Pancreas (tissue), 10 donors: ENCODE measurements around the gene GPX4. TPM values are rescaled to one million over a fixed set of nuclear protein-coding genes. Genes with fewer than 3 reads are reported as not detected.

Source experiments
- ATAC-seq, 4 donors: fragments of 200-7000 bp; cut with Tn5 transposase; one replicate each; pipeline versions ENCODE4 v1.8.0 to v1.9.1; 2020; ENCODE audit warnings: mild to moderate bottlenecking in 4 of 4, moderate library complexity in 4 of 4
- DNase-seq, 6 donors: peaks; one replicate each; pipeline ENCODE4 v3.0.0-alpha.2; 2020
- FAIRE-seq: peaks from 2 replicates; lab custom pipeline; 2012; peaks lifted over from hg19 to GRCh38; lab: Jason Lieb, UNC
- H3K27ac ChIP-seq, 4 donors: fragments of 200-600 bp; sonication (generic); 1 replicate in 3 of 4; 2 replicates in 1 of 4; pipeline versions ENCODE4 v1.5.0 to v1.8.0; 2020
- H3K27me3 ChIP-seq, 4 donors: fragments of 200-600 bp; one replicate each; pipeline ENCODE4 v1.8.0; 2021
- H3K36me3 ChIP-seq, 3 donors: fragments of 200-600 bp; sonication (generic) in 1 of 3; one replicate each; pipeline versions ENCODE4 v1.5.0 to v1.8.0; 2020 to 2021
- H3K4me1 ChIP-seq, 3 donors: fragments of 200-600 bp; one replicate each; pipeline ENCODE4 v1.8.0; 2021
- H3K4me3 ChIP-seq, 4 donors: fragments of 200-600 bp; sonication (generic) in 2 of 4; one replicate each; pipeline versions ENCODE4 v1.5.0 to v1.8.0; 2020 to 2021
- H3K9me3 ChIP-seq, 4 donors: fragments of 200-600 bp; one replicate each; pipeline ENCODE4 v1.8.0; 2021
- WGBS, 2 donors: extraction: QIAGEN DNeasy Blood & Tissue Kit; methylation state at CpG; one replicate each; pipeline ENCODE4 v1.1.7; 2013; 5-methylcytosine and 5-hydroxymethylcytosine counted together
- intact Hi-C, 3 donors: fragments of 100-400 bp; cut with DNase I; formaldehyde crosslinking; loops; one replicate each; pipeline versions ENCODE4 v1.11.1 to v1.14.2; 2022
- polyA plus RNA-seq, 2 donors: library from polyadenylated mRNA; stranded (reverse); fragments of 200-250 nt; gene quantifications; one replicate each; pipeline ENCODE4 v1.2.3, GENCODE V29; 2013
- total RNA-seq, 6 donors: library from RNA; stranded (reverse); fragmentation: NEBNext Ultra II Directional in 4 of 6; extraction: Animal tissue kit (Norgen Biotek cat#: 25700) in 4 of 6; gene quantifications; one replicate each; pipeline versions ENCODE4 v1.2.1 to v1.2.4, GENCODE V29; 2021 to 2023
- TF ChIP-seq, protein P1 (sequence below), 4 donors: fragments of 200-600 bp; sonication (generic) in 3 of 4; IDR thresholded peaks; one replicate each; pipeline versions ENCODE4 v1.5.0 to v1.8.0; 2021; ENCODE audit warnings: antibody characterized with exemption in 4 of 4
- donor health status: healthy with polysubstance abuse.
- donor health status: DM: no; HTN: no; CAD: no; lungs with moderate emphysema.
- donor health status: DM: no; HTN: no; CAD: no.
- donor health status: control.
- donor health status: control.
- donor health status: Bipolar disorder and iron deficiency.
- donor health status: DM: yes; HTN: yes; CAD: no.
- donor health status: DM: no; HTN: no; CAD: no.
- donor health status: DM: no; HTN: no; CAD: no.
- donor health status: DM: yes; HTN: yes; CAD: no.

The GPX4 gene
- total and polyA plus RNA-seq, 8 donors, result 48.8 to 290 (median 76.8) TPM

GRCh38 chr19:1073063-1073955 is 30.5 kb upstream of the GPX4 start:
- WGBS, 2 donors, result 81 to 89% methylated on average over 30 of the region's 30 CpGs
- Histone ChIP-seq H3K27me3 (peaks cover 0 to 24% (median 0%) of the 10 kb centered on the region in 4 donors), H3K9me3 (no peaks in the 10 kb centered on the region), H3K36me3 (no peaks in the 10 kb centered on the region), H3K4me3 (no peak overlapping the region), H3K27ac (no peak overlapping the region), H3K4me1 (peaks cover 0 to 10% (median 0%) of the 10 kb centered on the region in 3 donors)
- intact Hi-C loops, result no loop called here
- TF ChIP-seq, protein P1, sequence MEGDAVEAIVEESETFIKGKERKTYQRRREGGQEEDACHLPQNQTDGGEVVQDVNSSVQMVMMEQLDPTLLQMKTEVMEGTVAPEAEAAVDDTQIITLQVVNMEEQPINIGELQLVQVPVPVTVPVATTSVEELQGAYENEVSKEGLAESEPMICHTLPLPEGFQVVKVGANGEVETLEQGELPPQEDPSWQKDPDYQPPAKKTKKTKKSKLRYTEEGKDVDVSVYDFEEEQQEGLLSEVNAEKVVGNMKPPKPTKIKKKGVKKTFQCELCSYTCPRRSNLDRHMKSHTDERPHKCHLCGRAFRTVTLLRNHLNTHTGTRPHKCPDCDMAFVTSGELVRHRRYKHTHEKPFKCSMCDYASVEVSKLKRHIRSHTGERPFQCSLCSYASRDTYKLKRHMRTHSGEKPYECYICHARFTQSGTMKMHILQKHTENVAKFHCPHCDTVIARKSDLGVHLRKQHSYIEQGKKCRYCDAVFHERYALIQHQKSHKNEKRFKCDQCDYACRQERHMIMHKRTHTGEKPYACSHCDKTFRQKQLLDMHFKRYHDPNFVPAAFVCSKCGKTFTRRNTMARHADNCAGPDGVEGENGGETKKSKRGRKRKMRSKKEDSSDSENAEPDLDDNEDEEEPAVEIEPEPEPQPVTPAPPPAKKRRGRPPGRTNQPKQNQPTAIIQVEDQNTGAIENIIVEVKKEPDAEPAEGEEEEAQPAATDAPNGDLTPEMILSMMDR (IDR thresholded peaks at IDR 0.05), result no peak
- DNase-seq, result peak in 2 of 6 donors; percentile 55 to 78
- no peak for ATAC-seq
- FAIRE-seq, result no peak

DNA sequence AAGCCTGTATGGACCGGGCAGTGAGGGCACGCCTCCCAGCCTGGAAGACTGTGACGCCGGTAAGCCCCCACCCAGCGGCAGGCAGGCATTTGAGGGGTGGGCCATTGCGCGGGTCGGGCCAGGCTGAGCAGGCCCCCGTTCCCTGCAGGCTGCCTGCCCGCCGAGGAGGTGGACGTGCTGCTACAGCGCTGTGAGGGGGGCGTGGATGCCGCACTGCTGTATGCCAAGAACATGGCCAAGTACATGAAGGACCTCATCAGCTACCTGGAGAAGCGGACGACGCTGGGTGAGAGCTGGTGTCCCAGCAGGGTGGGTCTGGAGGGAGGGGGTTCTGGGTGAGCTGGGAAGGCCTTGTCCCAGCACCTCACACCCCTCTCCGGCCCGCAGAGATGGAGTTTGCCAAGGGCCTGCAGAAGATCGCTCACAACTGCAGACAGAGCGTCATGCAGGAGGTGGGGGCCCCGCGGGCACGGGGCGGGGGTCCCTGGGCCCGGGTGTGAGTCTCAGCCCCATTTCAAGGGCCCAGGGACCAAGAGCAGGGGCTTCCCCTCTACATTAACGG is 29.8 kb upstream of the GPX4 start:
- Histone ChIP-seq H3K36me3 (no peaks in the 10 kb centered on the region), H3K27me3 (peaks cover 0 to 17% (median 0%) of the 10 kb centered on the region in 4 donors), H3K4me3 (no peak overlapping the region), H3K27ac (no peak overlapping the region), H3K9me3 (no peaks in the 10 kb centered on the region), H3K4me1 (peaks cover 0 to 10% (median 0%) of the 10 kb centered on the region in 3 donors)
- DNase-seq (peak in 1 of 6 donors; percentile 82), ATAC-seq (no peak), FAIRE-seq (no peak)
- intact Hi-C loops, result no loop called here
- TF ChIP-seq, protein P1 (IDR thresholded peaks at IDR 0.05), result no peak
- WGBS, 2 donors, result 70 to 82% methylated on average over 26 to 28 of the region's 28 CpGs

DNA sequence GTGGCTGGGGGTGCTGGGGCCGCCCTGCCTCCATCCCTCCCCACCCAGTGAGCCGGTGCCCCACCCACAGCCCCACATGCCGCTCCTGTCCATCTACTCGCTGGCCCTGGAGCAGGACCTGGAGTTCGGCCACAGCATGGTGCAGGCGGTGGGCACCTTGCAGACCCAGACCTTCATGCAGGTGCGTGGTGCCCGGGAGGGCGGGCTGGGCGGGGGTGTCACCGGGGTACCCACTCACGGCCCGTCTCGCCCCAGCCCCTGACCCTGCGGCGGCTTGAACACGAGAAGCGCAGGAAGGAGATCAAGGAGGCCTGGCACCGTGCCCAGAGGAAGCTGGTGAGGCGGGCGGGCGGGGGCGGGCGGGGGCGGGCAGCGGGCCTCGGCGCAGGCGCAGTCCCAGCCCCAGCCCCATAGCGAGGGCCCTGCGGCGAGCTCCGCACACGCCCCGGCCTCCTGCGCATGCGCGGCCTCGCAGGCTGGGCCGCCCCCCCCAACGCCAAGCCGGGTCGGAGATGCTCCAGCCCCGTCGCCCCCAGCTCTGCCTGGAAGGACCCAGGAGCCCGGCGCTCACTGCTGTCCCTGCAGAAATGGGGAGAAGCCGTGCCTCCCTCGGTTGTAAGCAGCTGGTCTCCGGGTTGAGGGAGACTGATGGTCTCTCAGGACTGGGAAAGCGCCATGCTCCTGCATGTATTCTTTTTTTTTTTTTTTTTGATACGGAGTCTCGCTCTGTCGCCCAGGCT is 29.1 kb upstream of the GPX4 start:
- peaks cover 0 to 10% (median 0%) of the 10 kb centered on the region in 3 donors for H3K4me1 ChIP-seq
- H3K27me3 ChIP-seq, result peaks cover 0 to 14% (median 0%) of the 10 kb centered on the region in 4 donors
- peak in 5 of 6 donors; percentile 45 to 91 (median 78) for DNase-seq
- FAIRE-seq, result no peak
- no peak overlapping the region for H3K4me3 ChIP-seq
- intact Hi-C loops, result no loop called here
- no peaks in the 10 kb centered on the region for H3K36me3 ChIP-seq
- peak in 3 of 4 donors; percentile 4 to 47 (median 38) for ATAC-seq
- TF ChIP-seq, protein P1 (IDR thresholded peaks at IDR 0.05), result no peak
- WGBS, 2 donors, result 61 to 65% methylated on average over 39 to 54 of the region's 54 CpGs
- H3K9me3 ChIP-seq, result no peaks in the 10 kb centered on the region
- peak overlapping the region in 1 of 4 donors; percentile 59 for H3K27ac ChIP-seq

DNA sequence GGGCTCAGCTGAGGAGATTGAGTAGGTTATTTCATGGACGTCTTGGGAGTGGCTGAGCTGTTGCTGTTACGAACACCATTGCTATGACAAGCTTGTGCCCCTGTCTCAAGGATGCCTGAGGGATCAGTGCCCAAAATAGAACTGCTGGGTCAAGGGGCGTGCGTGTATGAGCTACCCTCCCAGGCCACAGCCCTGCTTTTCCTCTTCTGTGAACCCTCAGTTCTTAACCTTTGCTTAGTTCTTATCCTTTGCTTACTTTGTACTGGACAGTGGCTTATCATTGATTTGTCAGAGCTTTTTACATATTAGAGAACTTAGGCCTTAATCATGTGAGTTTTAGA is 27.8 kb upstream of the GPX4 start:
- TF ChIP-seq, protein P1 (IDR thresholded peaks at IDR 0.05), result no peak
- H3K9me3 ChIP-seq, result no peaks in the 10 kb centered on the region
- DNase-seq (no peak), ATAC-seq (no peak), FAIRE-seq (no peak)
- intact Hi-C loops, result no loop called here
- H3K36me3 ChIP-seq, result no peaks in the 10 kb centered on the region
- H3K4me1 ChIP-seq, result peaks cover 0 to 10% (median 0%) of the 10 kb centered on the region in 3 donors
- H3K27ac ChIP-seq, result peak overlapping the region in 1 of 4 donors; percentile 59
- H3K4me3 ChIP-seq, result no peak overlapping the region
- 77 to 89% methylated on average over 4 of the region's 4 CpGs for WGBS, 2 donors
- peaks cover 0 to 1% (median 0%) of the 10 kb centered on the region in 4 donors for H3K27me3 ChIP-seq
